Heart right ventricle (tissue), 16 donors: Measurements from ENCODE around the gene SNTN. TPM values are rescaled to one million over a fixed set of nuclear protein-coding genes. Genes with fewer than 3 reads are reported as not detected.

Experiments
- ATAC-seq, 8 donors: fragments of 200-7000 bp; cut with Tn5 transposase; one replicate each; pipeline ENCODE4 v1.9.1; 2020; ENCODE audit warnings: mild to moderate bottlenecking in 8 of 8, moderate library complexity in 8 of 8, moderate number of reproducible peaks in 1 of 8
- DNase-seq, 2 donors: peaks; one replicate each; pipeline ENCODE4 v3.0.0-alpha.2; 2020
- H3K27ac ChIP-seq, 10 donors: fragments of 200-600 bp; sonication (generic) in 2 of 10; one replicate each; pipeline versions ENCODE4 v1.5.0 to v1.8.0; 2020 to 2022; ENCODE audit warnings: mild to moderate bottlenecking in 3 of 10
- H3K27me3 ChIP-seq, 7 donors: fragments of 200-600 bp; one replicate each; pipeline ENCODE4 v1.8.0; 2021 to 2022; ENCODE audit warnings: mild to moderate bottlenecking in 2 of 7
- H3K36me3 ChIP-seq, 9 donors: fragments of 200-600 bp; sonication (generic) in 1 of 9; one replicate each; pipeline versions ENCODE4 v1.5.0 to v1.8.0; 2020 to 2022; ENCODE audit warnings: mild to moderate bottlenecking in 2 of 9
- H3K4me1 ChIP-seq, 9 donors: fragments of 200-600 bp; sonication (generic) in 1 of 9; one replicate each; pipeline versions ENCODE4 v1.5.0 to v1.8.0; 2020 to 2022; ENCODE audit warnings: mild to moderate bottlenecking in 4 of 9
- H3K4me3 ChIP-seq, 10 donors: fragments of 200-600 bp; sonication (generic) in 2 of 10; one replicate each; pipeline versions ENCODE4 v1.5.0 to v1.8.0; 2020 to 2022; ENCODE audit warnings: mild to moderate bottlenecking in 7 of 10, moderate library complexity in 2 of 10
- H3K9me3 ChIP-seq, 11 donors: fragments of 200-600 bp in 10 of 11; sonication (generic) in 2 of 11; one replicate each; pipeline versions ENCODE4 v1.5.0 to v1.8.0; 2013 to 2022; ENCODE audit warnings: mild to moderate bottlenecking in 2 of 11, control low read depth in 1 of 11, moderate library complexity in 1 of 11
- CTCF ChIP-seq, 9 donors: fragments of 200-600 bp; sonication (generic) in 2 of 9; IDR thresholded peaks; one replicate each; pipeline versions ENCODE4 v1.5.0 to v1.8.0; 2021 to 2022; ENCODE audit warnings: antibody characterized with exemption in 9 of 9, mild to moderate bottlenecking in 5 of 9, moderate library complexity in 1 of 9
- WGBS, 2 donors: extraction: QIAGEN DNeasy Blood & Tissue Kit; methylation state at CpG; one replicate each; pipeline ENCODE4 v1.1.7; 2013; ENCODE audit warnings: inconsistent platforms in 1 of 2; 5-methylcytosine and 5-hydroxymethylcytosine counted together
- intact Hi-C, 10 donors: fragments of 100-400 bp; cut with DNase I; formaldehyde crosslinking; loops; one replicate each; pipeline versions ENCODE4 v1.11.1 to v1.14.2; 2022
- polyA plus RNA-seq, 2 donors: library from polyadenylated mRNA; stranded (reverse); fragments of 200-250 nt; gene quantifications; one replicate each; pipeline ENCODE4 v1.2.3, GENCODE V29; 2013
- total RNA-seq, 10 donors: library from RNA; stranded (reverse); fragmentation: NEBNext Ultra II Directional in 3 of 10; extraction: Animal tissue kit (Norgen Biotek cat#: 25700) in 3 of 10; gene quantifications; one replicate each; pipeline versions ENCODE4 v1.2.1 to v1.2.4, GENCODE V29; 2021 to 2023
- donor health status: Arrhythmogenic right ventricular cardiomyopathy.
- donor health status: ischemic (EF 13 %, LVEDD 7.1; RV severe dilation, severe dysfunction).
- donor health status: healthy with polysubstance abuse.
- donor health status: DM: no; HTN: yes; CAD: no.
- donor health status: DM: no; HTN: no; CAD: no.
- donor health status: ischemic (EF 25% LVEDD 6.9; RV normal size, moderate dysfunction).
- donor health status: ischemic (EF 25% LVEDD 5.7; RV mildly dilated, moderate dysfunction).
- donor health status: healthy.
- donor health status: DM: yes; HTN: yes; CAD: no.
- donor health status: Ischemic cardiomyopathy.
- donor health status: ischemic (EF 35%, LVEDD 5.7; RV mildly dilated, moderate dysfunction).
- donor health status: nonischemic (EF 11% LVEDD 7.7; RV severe dilation, severe dysfunction).
- donor health status: DM: yes; HTN: yes; CAD: no.
- donor health status: PGD.
- donor health status: ischemic (EF 29% LVEDD 5.4; RV normal size, mild dysfunction).
- donor health status: nonischemic (EF 23%, LVEDD 6.1; RV moderate dilation, normal function).

SNTN gene
- total and polyA plus RNA-seq, 12 donors = not detected

- TF ChIP-seq CTCF (IDR thresholded peaks at IDR 0.05) = no peak
Measured at GRCh38 chr3:63656786-63657185, 4.3 kb downstream of the SNTN start.

GRCh38 chr3:63661242-63661641, 8.8 kb downstream of the SNTN start:
- Histone ChIP-seq H3K27me3 (no peaks in the 10 kb centered on the region), H3K4me3 (no peak overlapping the region), H3K4me1 (no peaks in the 10 kb centered on the region), H3K36me3 (no peaks in the 10 kb centered on the region), H3K27ac (no peak overlapping the region), H3K9me3 (no peaks in the 10 kb centered on the region)
- DNase-seq (no peak), ATAC-seq (no peak)
- WGBS, 2 donors = 67 to 80% methylated on average over 1 of the region's 1 CpG
- intact Hi-C loops = no loop called here
- no peak for TF ChIP-seq CTCF (IDR thresholded peaks at IDR 0.05)

More at GRCh38 chr3:63656786-63657185, 4.3 kb downstream of the SNTN start:
- Histone ChIP-seq H3K4me3 (no peak overlapping the region), H3K27ac (no peak overlapping the region), H3K9me3 (no peaks in the 10 kb centered on the region), H3K4me1 (no peaks in the 10 kb centered on the region), H3K27me3 (no peaks in the 10 kb centered on the region), H3K36me3 (no peaks in the 10 kb centered on the region)
- no peak for ATAC-seq
- intact Hi-C loops = no loop called here
- no peak for DNase-seq
- WGBS, 2 donors = 83 to 90% methylated on average over 6 of the region's 6 CpGs

GRCh38 chr3:63662011-63662410, 9.5 kb downstream of the SNTN start:
- WGBS, 2 donors = 79 to 82% methylated on average over 4 of the region's 4 CpGs
- TF ChIP-seq CTCF (IDR thresholded peaks at IDR 0.05) = no peak
- DNase-seq (no peak), ATAC-seq (no peak)
- Histone ChIP-seq H3K27ac (no peak overlapping the region), H3K4me1 (no peaks in the 10 kb centered on the region), H3K27me3 (no peaks in the 10 kb centered on the region), H3K9me3 (no peaks in the 10 kb centered on the region), H3K4me3 (no peak overlapping the region), H3K36me3 (no peaks in the 10 kb centered on the region)
- intact Hi-C loops = no loop called here

GRCh38 chr3:63662500-63662899, 10.0 kb downstream of the SNTN start:
- ATAC-seq (no peak), DNase-seq (no peak)
- Histone ChIP-seq H3K27ac (no peak overlapping the region), H3K4me1 (no peaks in the 10 kb centered on the region), H3K4me3 (no peak overlapping the region), H3K9me3 (no peaks in the 10 kb centered on the region), H3K27me3 (no peaks in the 10 kb centered on the region), H3K36me3 (no peaks in the 10 kb centered on the region)
- intact Hi-C loops = no loop called here
- TF ChIP-seq CTCF (IDR thresholded peaks at IDR 0.05) = no peak

GRCh38 chr3:63670544-63670943, 18.1 kb downstream of the SNTN start:
- Histone ChIP-seq H3K4me1 (no peaks in the 10 kb centered on the region), H3K27me3 (peaks cover 0 to 7% (median 0%) of the 10 kb centered on the region in 7 donors), H3K36me3 (no peaks in the 10 kb centered on the region), H3K9me3 (no peaks in the 10 kb centered on the region), H3K4me3 (no peak overlapping the region), H3K27ac (no peak overlapping the region)
- ATAC-seq = no peak
- WGBS, 2 donors = 93 to 94% methylated on average over 7 of the region's 7 CpGs
- no peak for TF ChIP-seq CTCF (IDR thresholded peaks at IDR 0.05)
- no peak for DNase-seq
- intact Hi-C loops = no loop called here
